HEK293 (cell line): ENCODE results near the gene NUP153.

Experiments
- ATF2 ChIP-seq: fragments of 450-650 bp; formaldehyde crosslinking; IDR thresholded peaks from 2 replicates; pipeline ENCODE4 v1.5.1; 2016; ENCODE audit warnings: missing biosample characterization, missing genetic modification characterization, low read depth
- KLF16 ChIP-seq: fragments of 450-650 bp; formaldehyde crosslinking; IDR thresholded peaks from 2 replicates; pipeline ENCODE4 v1.5.1; 2017; ENCODE audit warnings: missing biosample characterization, missing genetic modification characterization
- PRDM1 ChIP-seq: fragments of 450-650 bp; formaldehyde crosslinking; IDR thresholded peaks from 2 replicates; pipeline ENCODE4; 2016; ENCODE audit warnings: missing biosample characterization, missing genetic modification characterization
- PRDM10 ChIP-seq: fragments of 450-650 bp; formaldehyde crosslinking; IDR thresholded peaks from 2 replicates; pipeline ENCODE4 v1.5.1; 2016; ENCODE audit warnings: missing biosample characterization, missing genetic modification characterization
- REPIN1 ChIP-seq: fragments of 450-650 bp; formaldehyde crosslinking; IDR thresholded peaks from 2 replicates; pipeline ENCODE4 v1.5.1; 2017; ENCODE audit warnings: missing biosample characterization, missing genetic modification characterization, low read depth
- SP3 ChIP-seq: fragments of 450-650 bp; formaldehyde crosslinking; IDR thresholded peaks from 2 replicates; pipeline ENCODE4 v1.5.1; 2016; ENCODE audit warnings: missing biosample characterization, missing genetic modification characterization
- ZBTB11 ChIP-seq: fragments of 450-650 bp; formaldehyde crosslinking; conservative IDR thresholded peaks from 2 replicates; pipeline ENCODE4 v1.5.1; 2016; ENCODE audit warnings: low read depth, missing biosample characterization, missing genetic modification characterization
- ZBTB48 ChIP-seq: fragments of 450-650 bp; formaldehyde crosslinking; IDR thresholded peaks from 2 replicates; pipeline ENCODE4 v1.5.1; 2016; ENCODE audit warnings: missing biosample characterization, missing genetic modification characterization
- ZBTB8A ChIP-seq: fragments of 450-650 bp; formaldehyde crosslinking; IDR thresholded peaks from 2 replicates; pipeline ENCODE4 v1.5.1; 2016; ENCODE audit warnings: missing biosample characterization, missing genetic modification characterization
- ZEB2 ChIP-seq: fragments of 450-650 bp; formaldehyde crosslinking; IDR thresholded peaks from 2 replicates; pipeline ENCODE4 v1.5.1; 2016; ENCODE audit warnings: missing biosample characterization, missing genetic modification characterization
- ZFHX2 ChIP-seq: fragments of 450-650 bp; formaldehyde crosslinking; conservative IDR thresholded peaks from 2 replicates; pipeline ENCODE4 v1.5.1; 2016; ENCODE audit warnings: missing biosample characterization, missing genetic modification characterization
- ZFP37 ChIP-seq: fragments of 450-650 bp; formaldehyde crosslinking; IDR thresholded peaks from 2 replicates; pipeline ENCODE4 v1.5.1; 2016; ENCODE audit warnings: missing biosample characterization, missing genetic modification characterization
- ZNF148 ChIP-seq: fragments of 450-650 bp; formaldehyde crosslinking; IDR thresholded peaks from 2 replicates; pipeline ENCODE4 v1.5.0; 2017; ENCODE audit warnings: missing biosample characterization, missing genetic modification characterization, borderline replicate concordance
- ZNF18 ChIP-seq: fragments of 450-650 bp; formaldehyde crosslinking; IDR thresholded peaks from 2 replicates; pipeline ENCODE4 v1.5.1; 2016; ENCODE audit warnings: missing biosample characterization, missing genetic modification characterization
- ZNF23 ChIP-seq: fragments of 450-650 bp; formaldehyde crosslinking; IDR thresholded peaks from 2 replicates; pipeline ENCODE4 v1.5.1; 2016; ENCODE audit warnings: missing biosample characterization, missing genetic modification characterization, borderline replicate concordance
- ZNF239 ChIP-seq: fragments of 450-650 bp; formaldehyde crosslinking; IDR thresholded peaks from 2 replicates; pipeline ENCODE4 v1.5.1; 2016; ENCODE audit warnings: missing biosample characterization, missing genetic modification characterization
- ZNF335 ChIP-seq: fragments of 450-650 bp; formaldehyde crosslinking; conservative IDR thresholded peaks from 2 replicates; pipeline ENCODE4 v1.5.1; 2016; ENCODE audit warnings: missing biosample characterization, missing genetic modification characterization
- ZNF391 ChIP-seq: fragments of 450-650 bp; formaldehyde crosslinking; IDR thresholded peaks from 2 replicates; pipeline ENCODE4 v1.5.1; 2016; ENCODE audit warnings: low read depth, missing biosample characterization, missing genetic modification characterization, borderline replicate concordance
- ZNF416 ChIP-seq: fragments of 450-650 bp; formaldehyde crosslinking; IDR thresholded peaks from 2 replicates; pipeline ENCODE4 v1.5.1; 2016; ENCODE audit warnings: missing biosample characterization, missing genetic modification characterization
- ZNF629 ChIP-seq: fragments of 450-650 bp; formaldehyde crosslinking; IDR thresholded peaks from 2 replicates; pipeline ENCODE4 v1.5.1; 2017; ENCODE audit warnings: missing biosample characterization, missing genetic modification characterization
- ZNF658 ChIP-seq: fragments of 450-650 bp; formaldehyde crosslinking; IDR thresholded peaks from 2 replicates; pipeline ENCODE4; 2016; ENCODE audit warnings: missing biosample characterization, missing genetic modification characterization
- ZNF660 ChIP-seq: fragments of 450-650 bp; IDR thresholded peaks from 2 replicates; pipeline ENCODE4 v1.5.1; 2018; ENCODE audit warnings: missing biosample characterization, mild to moderate bottlenecking, missing genetic modification characterization
- ZSCAN30 ChIP-seq: fragments of 450-650 bp; IDR thresholded peaks from 2 replicates; pipeline ENCODE4 v1.5.1; 2018; ENCODE audit warnings: missing biosample characterization, mild to moderate bottlenecking, missing genetic modification characterization, moderate library complexity

NUP153 gene

GRCh38 chr6:17706580-17707370, at the start of gene NUP153 (continued):
- TF ChIP-seq ATF2 (tag by site-specific recombination) (peak; percentile 94), ZBTB8A (tag by site-specific recombination) (peak; percentile 84), ZBTB48 (tag by site-specific recombination) (0 out of 2 replicates have a peak, but pooled peaks have one; percentile 16), SP3 (peak; percentile 82), ZNF391 (tag by site-specific recombination) (peak; percentile 71; the same call in 1 of the 2 replicates), PRDM10 (peak; percentile 85), ZNF23 (tag by site-specific recombination) (no peak), ZFHX2 (tag by site-specific recombination) (peak; percentile 54; the same call in 1 of the 2 replicates), ZNF660 (peak; percentile 56), ZNF416 (no peak), ZNF629 (tag by site-specific recombination) (peak; percentile 98), ZNF335 (tag by site-specific recombination) (peak; percentile 30; the same call in 1 of the 2 replicates), PRDM1 (tag by site-specific recombination) (0 out of 2 replicates have a peak, but pooled peaks have one; percentile 16), ZNF18 (no peak), ZBTB11 (peak; percentile 99), ZNF658 (tag by site-specific recombination) (no peak), KLF16 (no peak), ZEB2 (tag by site-specific recombination) (peak; percentile 71), REPIN1 (0 out of 2 replicates have a peak, but pooled peaks have one; percentile 9), ZFP37 (tag by site-specific recombination) (peak; percentile 13; the same call in 1 of the 2 replicates), ZSCAN30 (tag by site-specific recombination) (peak; percentile 65), ZNF148 (no peak), ZNF239 (tag by site-specific recombination) (no peak)
